Endothelial cell (in vitro differentiated cells): ENCODE data around the gene KEL. TPM values are rescaled to one million over a fixed set of nuclear protein-coding genes. Genes with fewer than 3 reads are reported as not detected.

Source experiments
- DNase-seq: peaks from one replicate; pipeline ENCODE4 v3.0.0; 2021; ENCODE audit warnings: low spot score
- H3K27ac Mint-ChIP-seq: one replicate; pipeline ENCODE4 v1.8.0; 2021; ENCODE audit warnings: mixed read lengths, inconsistent platforms; ENCODE audit not compliant: unreplicated experiment
- H3K27me3 Mint-ChIP-seq: one replicate; pipeline ENCODE4 v1.8.0; 2021; ENCODE audit warnings: mild to moderate bottlenecking, moderate library complexity, mixed read lengths, inconsistent platforms; ENCODE audit not compliant: unreplicated experiment
- H3K36me3 Mint-ChIP-seq: one replicate; pipeline ENCODE4 v1.8.0; 2021; ENCODE audit warnings: mild to moderate bottlenecking, low read depth, mixed read lengths, inconsistent platforms; ENCODE audit not compliant: unreplicated experiment
- H3K4me1 Mint-ChIP-seq: one replicate; pipeline ENCODE4 v1.8.0; 2021; ENCODE audit warnings: mild to moderate bottlenecking, mixed read lengths, inconsistent platforms; ENCODE audit not compliant: unreplicated experiment
- H3K4me3 Mint-ChIP-seq: one replicate; pipeline ENCODE4 v1.8.0; 2021; ENCODE audit warnings: mild to moderate bottlenecking, mixed read lengths, inconsistent platforms; ENCODE audit not compliant: unreplicated experiment
- H3K9me3 Mint-ChIP-seq: one replicate; pipeline ENCODE4 v1.8.0; 2021; ENCODE audit warnings: mixed read lengths, inconsistent platforms; ENCODE audit not compliant: unreplicated experiment
- total RNA-seq: library from RNA; stranded (reverse); fragmentation: NEBNext Ultra II Directional; extraction: Animal tissue kit (Norgen Biotek cat#: 25700); gene quantifications from one replicate; pipeline ENCODE4 v1.2.1, GENCODE V29; 2021; ENCODE audit not compliant: unreplicated experiment
- TF ChIP-seq, protein P1 (sequence below): fragments of 200-600 bp; sonication (generic); IDR thresholded peaks from one replicate; pipeline ENCODE4 v1.5.0; 2021; ENCODE audit warnings: antibody characterized with exemption; ENCODE audit not compliant: unreplicated experiment

Gene KEL
- total RNA-seq, 1 donor from 2014 or later: 0.74 TPM

DNA sequence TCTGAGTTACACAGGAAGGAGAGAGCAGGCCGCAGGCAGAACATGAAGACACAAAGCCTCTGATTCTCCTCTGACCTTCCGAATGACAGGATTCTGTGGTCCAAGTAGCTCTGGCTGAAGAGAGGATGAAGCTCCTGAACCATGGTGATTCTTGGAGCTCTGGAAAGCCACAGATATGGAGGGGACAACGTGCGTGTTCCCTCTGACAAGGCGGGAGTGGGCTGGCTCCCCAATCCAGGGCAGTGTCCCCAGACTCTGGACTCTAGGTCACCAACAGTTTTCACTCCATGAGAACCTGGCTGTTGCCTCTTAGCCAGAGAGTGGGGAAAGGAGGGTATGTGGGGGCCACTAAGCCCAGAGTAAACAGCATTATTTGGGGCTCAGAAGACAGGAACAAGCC, 69.2 kb downstream of the KEL start:
- Mint-ChIP-seq H3K27me3 (peaks cover 25% of the 10 kb centered on the region), H3K4me1 (peaks cover 6% of the 10 kb centered on the region), H3K36me3 (peaks cover 6% of the 10 kb centered on the region), H3K9me3 (no peaks in the 10 kb centered on the region), H3K4me3 (no peak overlapping the region), H3K27ac (no peak overlapping the region)
- TF ChIP-seq, protein P1, sequence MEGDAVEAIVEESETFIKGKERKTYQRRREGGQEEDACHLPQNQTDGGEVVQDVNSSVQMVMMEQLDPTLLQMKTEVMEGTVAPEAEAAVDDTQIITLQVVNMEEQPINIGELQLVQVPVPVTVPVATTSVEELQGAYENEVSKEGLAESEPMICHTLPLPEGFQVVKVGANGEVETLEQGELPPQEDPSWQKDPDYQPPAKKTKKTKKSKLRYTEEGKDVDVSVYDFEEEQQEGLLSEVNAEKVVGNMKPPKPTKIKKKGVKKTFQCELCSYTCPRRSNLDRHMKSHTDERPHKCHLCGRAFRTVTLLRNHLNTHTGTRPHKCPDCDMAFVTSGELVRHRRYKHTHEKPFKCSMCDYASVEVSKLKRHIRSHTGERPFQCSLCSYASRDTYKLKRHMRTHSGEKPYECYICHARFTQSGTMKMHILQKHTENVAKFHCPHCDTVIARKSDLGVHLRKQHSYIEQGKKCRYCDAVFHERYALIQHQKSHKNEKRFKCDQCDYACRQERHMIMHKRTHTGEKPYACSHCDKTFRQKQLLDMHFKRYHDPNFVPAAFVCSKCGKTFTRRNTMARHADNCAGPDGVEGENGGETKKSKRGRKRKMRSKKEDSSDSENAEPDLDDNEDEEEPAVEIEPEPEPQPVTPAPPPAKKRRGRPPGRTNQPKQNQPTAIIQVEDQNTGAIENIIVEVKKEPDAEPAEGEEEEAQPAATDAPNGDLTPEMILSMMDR: no peak
- DNase-seq: no peak

DNA sequence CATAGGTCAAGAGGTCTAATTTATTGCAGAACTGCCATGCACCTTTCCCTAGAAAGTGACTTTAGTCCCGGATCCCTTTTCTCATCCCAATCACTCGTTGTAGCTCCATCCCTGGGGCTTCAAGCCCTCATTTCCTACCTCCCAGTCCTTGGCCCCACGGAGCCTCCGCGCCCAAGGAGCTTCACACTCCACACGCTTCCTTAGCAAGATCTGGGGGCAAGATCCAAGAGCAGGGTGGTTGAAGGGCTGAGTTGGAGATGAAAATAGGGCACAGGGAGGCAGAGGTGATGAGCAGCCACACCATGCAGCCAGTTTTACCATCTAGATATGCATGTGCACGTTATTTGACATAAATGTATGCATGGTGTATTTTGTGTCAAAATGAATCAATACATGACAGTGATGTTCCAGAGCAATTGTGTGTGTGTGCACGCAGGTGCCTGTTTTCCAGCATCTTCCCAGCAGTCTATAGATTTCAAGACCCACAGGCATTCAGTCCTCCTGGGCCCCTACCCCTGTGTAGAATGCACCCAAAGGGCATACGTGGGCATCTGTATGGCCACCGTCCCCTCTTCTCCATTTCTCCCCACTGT, 70.6 kb downstream of the KEL start:
- H3K9me3 Mint-ChIP-seq: no peaks in the 10 kb centered on the region
- H3K27ac Mint-ChIP-seq: peak overlapping the region; percentile 30
- no peak overlapping the region for H3K4me3 Mint-ChIP-seq
- no peak for DNase-seq
- H3K4me1 Mint-ChIP-seq: peaks cover 6% of the 10 kb centered on the region
- H3K27me3 Mint-ChIP-seq: peaks cover 20% of the 10 kb centered on the region
- peaks cover 6% of the 10 kb centered on the region for H3K36me3 Mint-ChIP-seq
- TF ChIP-seq, protein P1: no peak

Other genes starting within 250 kb of the KEL start
- 0.82 TPM for gene PRSS1, start 212.9 kb downstream of the KEL start, total RNA-seq
- 2.0 TPM for gene PRSS2, start 191.4 kb downstream of the KEL start, total RNA-seq
- 3.8 TPM for gene EPHB6, start 107.3 kb downstream of the KEL start, total RNA-seq
- not detected for gene TRPV6, start 76.6 kb downstream of the KEL start, total RNA-seq
- not detected for gene TRPV5, start 28.6 kb downstream of the KEL start, total RNA-seq
- not detected for gene LLCFC1, start 22.9 kb downstream of the KEL start, total RNA-seq
- not detected for gene OR9A2, start 64.8 kb upstream of the KEL start, total RNA-seq
- gene OR6V1, start 90.0 kb upstream of the KEL start, total RNA-seq: not detected
- not detected for gene PIP, start 169.7 kb upstream of the KEL start, total RNA-seq
- not detected for gene TAS2R39, start 221.1 kb upstream of the KEL start, total RNA-seq